Measurements from ENCODE around the gene TNFRSF8. TPM values are rescaled to one million over a fixed set of nuclear protein-coding genes. Genes with fewer than 3 reads are reported as not detected.
A peak's percentile ranks its signal among the peaks of the same experiment; 100 is the strongest.

TNFRSF8 gene
- total and polyA plus RNA-seq, 9 of the 15 experiments (the other 6 are each of a cell fraction or from before 2014, with no cell fraction given), result 3.5 to 38.4 (median 17.1) TPM

DNA sequence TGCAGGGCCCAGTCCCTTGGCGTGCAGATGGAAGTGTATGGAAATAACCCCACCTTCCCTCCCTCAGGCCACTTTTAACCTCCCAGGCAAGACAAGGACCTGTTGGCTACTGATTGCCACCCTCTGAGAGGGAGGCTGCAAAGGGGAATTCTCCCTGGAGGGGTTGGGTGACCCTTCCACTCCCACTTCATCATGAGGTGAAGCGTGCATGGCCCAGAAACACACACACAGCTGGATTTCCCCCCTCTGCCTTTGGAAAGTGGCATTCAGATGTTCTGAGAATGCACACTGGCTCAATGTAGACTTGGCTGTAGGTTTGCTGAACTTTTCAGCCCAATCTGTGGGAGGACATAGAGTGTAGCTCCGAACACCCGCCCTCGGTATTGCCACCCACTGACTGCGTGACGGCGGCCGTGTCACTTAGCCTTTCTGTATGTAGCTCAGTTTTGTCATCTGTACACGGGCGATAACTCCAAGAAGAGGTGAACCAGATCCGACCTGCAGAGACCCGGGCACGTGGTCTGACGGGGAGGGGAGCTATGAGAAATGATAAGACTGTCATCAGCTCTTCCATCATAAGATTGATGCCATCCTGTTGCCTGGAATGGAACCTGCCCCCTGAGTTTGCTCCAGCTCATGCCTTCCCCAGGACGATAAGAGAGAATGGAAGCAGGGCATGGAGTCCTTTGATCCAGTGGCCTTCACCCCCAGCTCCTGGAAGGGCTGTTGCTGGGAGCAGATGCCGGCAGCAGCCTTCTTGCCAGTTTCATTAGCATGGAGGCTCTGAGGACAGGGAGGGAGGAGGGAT lies 24.5 kb upstream of the TNFRSF8 start (continued):
- TF ChIP-seq THRA (IDR thresholded peaks at IDR 0.05) (no peak), KLF10 (CRISPR knock-in tag; IDR thresholded peaks at IDR 0.05) (no peak), WHSC1 (IDR thresholded peaks at IDR 0.05; ENCODE audit: low read length) (no peak), SREBF1 (IDR thresholded peaks at IDR 0.05; ENCODE audit: borderline replicate concordance, low read depth, low read length) (no peak), HDAC8 (tag; IDR thresholded peaks at IDR 0.05) (no peak), HNRNPLL (IDR thresholded peaks at IDR 0.05; ENCODE audit: low read depth, low read length, poor library complexity, severe bottlenecking) (no peak), MED1 (CRISPR knock-in tag; IDR thresholded peaks at IDR 0.05; ENCODE audit: borderline replicate concordance) (no peak), ZNF431 (CRISPR knock-in tag; IDR thresholded peaks at IDR 0.05) (no peak), ZNF586 (CRISPR knock-in tag; conservative IDR thresholded peaks at IDR 0.05) (no peak), ZNF232 (CRISPR knock-in tag; IDR thresholded peaks at IDR 0.05) (no peak), HDAC1 (IDR thresholded peaks at IDR 0.05) (peak in 1 of 2 experiments; percentile 87; a peak in 2 of 4 replicates), GATA2 (CRISPR knock-in tag; IDR thresholded peaks at IDR 0.05) (0 out of 2 replicates have a peak, but pooled peaks have one; percentile 31), PHTF2 (CRISPR knock-in tag; IDR thresholded peaks at IDR 0.05) (no peak), NR2C2 (CRISPR knock-in tag; IDR thresholded peaks at IDR 0.05) (no peak), NR2C2 (tag; IDR thresholded peaks at IDR 0.05) (peak; percentile 88), NR3C1 (CRISPR knock-in tag; IDR thresholded peaks at IDR 0.05) (no peak), SAFB2 (IDR thresholded peaks at IDR 0.05; ENCODE audit: borderline replicate concordance, low read depth, low read length, severe bottlenecking) (no peak), FOS (IDR thresholded peaks at IDR 0.05; ENCODE audit: extremely low read depth, insufficient read length) (no peak), ZC3H4 (CRISPR knock-in tag; IDR thresholded peaks at IDR 0.05; ENCODE audit: borderline replicate concordance) (no peak), GABPB1 (CRISPR knock-in tag; IDR thresholded peaks at IDR 0.05) (no peak), RNF2 (IDR thresholded peaks at IDR 0.05) (peak; percentile 92)
- TF ChIP-seq, protein P1, sequence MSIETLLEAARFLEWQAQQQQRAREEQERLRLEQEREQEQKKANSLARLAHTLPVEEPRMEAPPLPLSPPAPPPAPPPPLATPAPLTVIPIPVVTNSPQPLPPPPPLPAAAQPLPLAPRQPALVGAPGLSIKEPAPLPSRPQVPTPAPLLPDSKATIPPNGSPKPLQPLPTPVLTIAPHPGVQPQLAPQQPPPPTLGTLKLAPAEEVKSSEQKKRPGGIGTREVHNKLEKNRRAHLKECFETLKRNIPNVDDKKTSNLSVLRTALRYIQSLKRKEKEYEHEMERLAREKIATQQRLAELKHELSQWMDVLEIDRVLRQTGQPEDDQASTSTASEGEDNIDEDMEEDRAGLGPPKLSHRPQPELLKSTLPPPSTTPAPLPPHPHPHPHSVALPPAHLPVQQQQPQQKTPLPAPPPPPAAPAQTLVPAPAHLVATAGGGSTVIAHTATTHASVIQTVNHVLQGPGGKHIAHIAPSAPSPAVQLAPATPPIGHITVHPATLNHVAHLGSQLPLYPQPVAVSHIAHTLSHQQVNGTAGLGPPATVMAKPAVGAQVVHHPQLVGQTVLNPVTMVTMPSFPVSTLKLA (conservative IDR thresholded peaks at IDR 0.05), result peak; percentile 72 to 91; a peak in 3 of 4 replicates
- TF ChIP-seq, protein P2, sequence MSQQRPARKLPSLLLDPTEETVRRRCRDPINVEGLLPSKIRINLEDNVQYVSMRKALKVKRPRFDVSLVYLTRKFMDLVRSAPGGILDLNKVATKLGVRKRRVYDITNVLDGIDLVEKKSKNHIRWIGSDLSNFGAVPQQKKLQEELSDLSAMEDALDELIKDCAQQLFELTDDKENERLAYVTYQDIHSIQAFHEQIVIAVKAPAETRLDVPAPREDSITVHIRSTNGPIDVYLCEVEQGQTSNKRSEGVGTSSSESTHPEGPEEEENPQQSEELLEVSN (IDR thresholded peaks at IDR 0.05; ENCODE audit: borderline replicate concordance in 1 of 2, extremely low read depth in 1 of 2, insufficient read depth in 1 of 2, insufficient read length in 1 of 2, low read depth in 1 of 2, low read length in 1 of 2, poor library complexity in 1 of 2, severe bottlenecking in 1 of 2), result peak; percentile 59 to 71
- TF ChIP-seq, protein P3, sequence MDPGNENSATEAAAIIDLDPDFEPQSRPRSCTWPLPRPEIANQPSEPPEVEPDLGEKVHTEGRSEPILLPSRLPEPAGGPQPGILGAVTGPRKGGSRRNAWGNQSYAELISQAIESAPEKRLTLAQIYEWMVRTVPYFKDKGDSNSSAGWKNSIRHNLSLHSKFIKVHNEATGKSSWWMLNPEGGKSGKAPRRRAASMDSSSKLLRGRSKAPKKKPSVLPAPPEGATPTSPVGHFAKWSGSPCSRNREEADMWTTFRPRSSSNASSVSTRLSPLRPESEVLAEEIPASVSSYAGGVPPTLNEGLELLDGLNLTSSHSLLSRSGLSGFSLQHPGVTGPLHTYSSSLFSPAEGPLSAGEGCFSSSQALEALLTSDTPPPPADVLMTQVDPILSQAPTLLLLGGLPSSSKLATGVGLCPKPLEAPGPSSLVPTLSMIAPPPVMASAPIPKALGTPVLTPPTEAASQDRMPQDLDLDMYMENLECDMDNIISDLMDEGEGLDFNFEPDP (CRISPR knock-in tag; IDR thresholded peaks at IDR 0.05), result no peak
